Lower leg skin (tissue), 3 donors: ENCODE measurements around the gene JAK3.

ENCODE experiments used
- CTCF ChIP-seq, 3 donors: fragments of 450-650 bp; IDR thresholded peaks; one replicate each; pipeline ENCODE4 v1.5.1; 2016; ENCODE audit warnings: antibody characterized with exemption in 3 of 3, mild to moderate bottlenecking in 3 of 3, moderate library complexity in 2 of 3
- POLR2A ChIP-seq, 2 donors: fragments of 450-650 bp; IDR thresholded peaks; one replicate each; pipeline ENCODE4 v1.6.1; 2016 to 2017; ENCODE audit warnings: antibody characterized with exemption in 2 of 2, mild to moderate bottlenecking in 1 of 2, moderate library complexity in 1 of 2

DNA sequence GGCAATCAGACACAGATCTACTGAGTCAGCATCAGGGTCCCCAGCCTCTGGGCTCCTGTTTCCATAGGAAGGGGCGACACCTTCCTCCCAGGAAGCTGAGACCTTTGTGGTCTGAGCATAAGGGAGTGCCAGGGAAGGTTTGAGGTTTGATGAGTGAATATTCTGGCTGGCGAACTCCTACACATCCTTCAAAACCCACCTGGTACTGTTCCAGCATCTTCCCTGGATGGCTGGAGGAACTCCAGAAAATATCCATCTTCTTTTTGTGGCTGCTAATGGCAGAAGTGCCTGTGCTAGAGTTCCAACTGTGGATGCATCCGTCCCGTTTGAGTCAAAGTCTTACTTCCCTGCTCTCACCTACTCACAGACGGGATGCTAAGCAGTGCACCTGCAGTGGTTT, 35.7 kb downstream of the JAK3 start:
- no peak for TF ChIP-seq CTCF (IDR thresholded peaks at IDR 0.05)
- TF ChIP-seq POLR2A (IDR thresholded peaks at IDR 0.05), result no peak
